H1 (cell line): ENCODE measurements around the gene FRMD4B.

Source experiments
- CTCF ChIP-seq, 3 experiments: IDR thresholded peaks; 1 replicate in 2 of 3; 2 replicates in 1 of 3; pipeline versions ENCODE4 v1.5.1 to v1.6.1; 2011; ENCODE audit warnings: low read length in 3 of 3, mild to moderate bottlenecking in 3 of 3, inconsistent platforms in 2 of 3, low read depth in 1 of 3, moderate library complexity in 1 of 3; ENCODE audit not compliant: insufficient read depth in 1 of 3; ENCODE audit errors: control extremely low read depth in 1 of 3
- EZH2 ChIP-seq: fragments of 200-600 bp; sonication (generic); IDR thresholded peaks from 2 replicates; pipeline ENCODE4 v1.7.1; 2012; ENCODE audit warnings: low read depth, mild to moderate bottlenecking, moderate library complexity, low read length, inconsistent platforms; ENCODE audit not compliant: severe bottlenecking
- RAD21 ChIP-seq, 2 experiments: IDR thresholded peaks in 1 of 2; conservative IDR thresholded peaks in 1 of 2; 2 replicates each; pipeline ENCODE4 v1.6.1; 2011; ENCODE audit warnings: low read depth in 2 of 2, low read length in 2 of 2, improper control_type of control experiment in 1 of 2, inconsistent platforms in 1 of 2, mild to moderate bottlenecking in 1 of 2, moderate library complexity in 1 of 2
- SIN3A ChIP-seq, 2 experiments: IDR thresholded peaks in 1 of 2; conservative IDR thresholded peaks in 1 of 2; 2 replicates each; pipeline ENCODE4 v1.6.1; 2011 to 2012; ENCODE audit warnings: low read length in 2 of 2, improper control_type of control experiment in 1 of 2, low read depth in 1 of 2, mild to moderate bottlenecking in 1 of 2
- SRF ChIP-seq: IDR thresholded peaks from 2 replicates; pipeline ENCODE4 v1.6.1; 2011; ENCODE audit warnings: mild to moderate bottlenecking, low read depth, low read length, moderate library complexity

GRCh38 chr3:69332934-69333333 is 53.0 kb downstream of the FRMD4B start:
- no peak for TF ChIP-seq CTCF (IDR thresholded peaks at IDR 0.05; ENCODE audit: control extremely low read depth in 1 of 3, insufficient read depth in 1 of 3, low read depth in 1 of 3, low read length in 3 of 3)
- no peak for TF ChIP-seq RAD21 (IDR thresholded peaks at IDR 0.05 in 1 of 2, conservative IDR thresholded peaks at IDR 0.05 in 1 of 2; ENCODE audit: low read depth in 2 of 2, low read length in 2 of 2)
- TF ChIP-seq SIN3A (conservative IDR thresholded peaks at IDR 0.05 in 1 of 2, IDR thresholded peaks at IDR 0.05 in 1 of 2; ENCODE audit: low read depth in 1 of 2, low read length in 2 of 2): no peak
- no peak for TF ChIP-seq EZH2
- no peak for TF ChIP-seq SRF
